Cardiac septum (tissue), 1 donor: ENCODE data around the gene KIF17. TPM values are rescaled to one million over a fixed set of nuclear protein-coding genes. Genes with fewer than 3 reads are reported as not detected.
"Not testable (repeated sequence)": the region's sequence is repeated elsewhere in the genome, so short reads cannot be mapped to it uniquely, and the experiment has no call there.

Experiments
- DNase-seq: peaks from one replicate; pipeline ENCODE4 v3.0.0-alpha.2; 2020; ENCODE audit warnings: low spot score
- intact Hi-C: fragments of 100-400 bp; cut with DNase I; formaldehyde crosslinking; loops from one replicate; pipeline ENCODE4 v1.14.0; 2022
- total RNA-seq: library from RNA; stranded (reverse); fragmentation: NEBNext Ultra II Directional; extraction: Animal tissue kit (Norgen Biotek cat#: 25700); gene quantifications from one replicate; pipeline ENCODE4 v1.2.1, GENCODE V29; 2021
- donor health status: DM: no; HTN: no; CAD: no.

KIF17 gene
- total RNA-seq, 1 donor from 2014 or later, result 1.5 TPM

GRCh38 chr1:20728371-20729154, 10.8 kb upstream of the KIF17 start:
- intact Hi-C loops, result no loop called here
- DNase-seq, result no peak

- intact Hi-C loops, result no loop called here
- DNase-seq, result no peak
Observed at GRCh38 chr1:20727746-20728316, 10.0 kb upstream of the KIF17 start.

GRCh38 chr1:20726932-20727745, 9.3 kb upstream of the KIF17 start:
- DNase-seq, result no peak
- intact Hi-C loops, result no loop called here

- intact Hi-C loops, result no loop called here
Observed at GRCh38 chr1:20726118-20726911, 8.5 kb upstream of the KIF17 start.

GRCh38 chr1:20725189-20726117, 7.6 kb upstream of the KIF17 start:
- intact Hi-C loops, result no loop called here
- no peak for DNase-seq

More at GRCh38 chr1:20726118-20726911, 8.5 kb upstream of the KIF17 start:
- no peak for DNase-seq

GRCh38 chr1:20724364-20725188, 6.8 kb upstream of the KIF17 start:
- intact Hi-C loops, result no loop called here
- peak; percentile 71 for DNase-seq

GRCh38 chr1:20723537-20724363, 5.9 kb upstream of the KIF17 start:
- peak; percentile 72 for DNase-seq
- intact Hi-C loops, result no loop called here

GRCh38 chr1:20723159-20723536, 5.3 kb upstream of the KIF17 start:
- intact Hi-C loops, result no loop called here
- no peak for DNase-seq

GRCh38 chr1:20721117-20722061, 3.6 kb upstream of the KIF17 start:
- peak; percentile 70 for DNase-seq
- intact Hi-C loops, result no loop called here

- peak; percentile 69 for DNase-seq
- intact Hi-C loops, result no loop called here
Observed at GRCh38 chr1:20720631-20721091, 2.9 kb upstream of the KIF17 start.

- intact Hi-C loops, result no loop called here
- DNase-seq, result peak; percentile 43
Observed at GRCh38 chr1:20719871-20720620, 2.2 kb upstream of the KIF17 start.

- peak; percentile 60 for DNase-seq
- intact Hi-C loops, result no loop called here
Observed at GRCh38 chr1:20719261-20719660, 1.5 kb upstream of the KIF17 start.

GRCh38 chr1:20718343-20718882, 606 bp upstream of the KIF17 start:
- peak; percentile 35 for DNase-seq

GRCh38 chr1:20716232-20716631, 1.6 kb downstream of the KIF17 start:
- intact Hi-C loops, result no loop called here
- no peak for DNase-seq

More at GRCh38 chr1:20718343-20718882, 606 bp upstream of the KIF17 start:
- intact Hi-C loops, result not testable (repeated sequence)

- DNase-seq, result no peak
- intact Hi-C loops, result no loop called here
Observed at GRCh38 chr1:20715406-20715805, 2.4 kb downstream of the KIF17 start.
